Measurements from ENCODE around the gene VSIG2. TPM values are rescaled to one million over a fixed set of nuclear protein-coding genes. Genes with fewer than 3 reads are reported as not detected.

The VSIG2 gene
- total and polyA plus RNA-seq, 2 of the 4 experiments (the other 2 are of a cell fraction), result not detected

DNA sequence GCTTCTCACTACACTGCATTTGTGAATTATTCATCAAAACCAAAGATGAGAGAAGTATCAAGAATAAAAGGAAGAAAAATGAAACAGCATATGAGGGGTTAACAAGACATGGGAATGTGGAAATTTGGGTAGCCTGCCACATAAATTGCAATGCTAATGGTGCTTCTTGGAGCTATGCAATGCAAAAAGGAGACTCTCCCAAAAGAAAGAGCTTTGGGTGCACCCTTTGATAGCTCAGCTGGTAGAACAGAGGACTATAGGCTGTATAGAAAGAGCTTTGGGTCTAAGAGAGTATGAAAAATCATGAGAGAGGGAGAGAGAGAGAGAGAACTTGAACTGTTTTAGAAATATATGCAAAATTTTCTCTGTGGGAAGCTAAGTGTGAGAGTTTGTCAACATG lies 52.0 kb downstream of the VSIG2 start:
- Histone ChIP-seq H3K27ac (ENCODE audit: insufficient read depth, low read length) (no peak overlapping the region), H3K4me3 (ENCODE audit: insufficient read depth, low read depth, low read length) (no peak overlapping the region), H3K18ac (ENCODE audit: low read depth, low read length) (no peak overlapping the region), H4K5ac (ENCODE audit: low read depth, low read length) (no peak overlapping the region), H3K27me3 (ENCODE audit: control insufficient read depth, insufficient read depth, low read length) (peaks cover 6% of the 10 kb centered on the region), H3K9me3 (ENCODE audit: control insufficient read depth, insufficient read depth, low read length) (peaks cover 3% of the 10 kb centered on the region; the same call in 1 of the 2 replicates), H3K23ac (ENCODE audit: low read depth, low read length) (no peak overlapping the region), H3K4me2 (ENCODE audit: low read depth, low read length) (no peak overlapping the region), H3K79me1 (ENCODE audit: low read depth in 1 of 2, low read length in 2 of 2) (no peaks in the 10 kb centered on the region), H4K91ac (ENCODE audit: insufficient read depth, low read depth, low read length) (no peak overlapping the region), H3K56ac (ENCODE audit: extremely low read depth, insufficient read depth, low read length) (no peak overlapping the region), H2BK20ac (ENCODE audit: low read depth, low read length) (no peak overlapping the region), H2BK15ac (ENCODE audit: low read depth, low read length) (no peak overlapping the region), H3K9ac (ENCODE audit: low read depth, low read length) (no peak overlapping the region), H3K9me1 (ENCODE audit: insufficient read depth, low read length) (no peaks in the 10 kb centered on the region), H2AK5ac (ENCODE audit: low read depth, low read length) (no peak overlapping the region), H3K4me1 (ENCODE audit: control insufficient read depth, insufficient read depth, low read length) (no peaks in the 10 kb centered on the region), H3K4ac (ENCODE audit: low read depth, low read length) (no peak overlapping the region), H2BK120ac (ENCODE audit: low read depth, low read length) (no peak overlapping the region), H4K20me1 (ENCODE audit: insufficient read depth, low read length) (no peaks in the 10 kb centered on the region), H2AFZ (replicated peaks; ENCODE audit: low read length, poor library complexity) (no peak overlapping the region), H2AK9ac (replicated peaks; ENCODE audit: low read depth, low read length, poor library complexity) (no peak overlapping the region), H2BK5ac (ENCODE audit: low read depth, low read length, poor library complexity, severe bottlenecking) (no peak overlapping the region), H4K8ac (ENCODE audit: low read depth in 2 of 2, low read length in 2 of 2) (no peak overlapping the region), H3K36me3 (ENCODE audit: control insufficient read depth, insufficient read depth, low read length) (no peaks in the 10 kb centered on the region), H3K14ac (replicated peaks; ENCODE audit: low read depth, low read length) (no peak overlapping the region)
- in situ Hi-C loops (cut with MboI; ENCODE audit: low sequenced_read_pairs), result no loop called here
- intact Hi-C loops (cut with micrococcal nuclease), result no loop called here
- no TSS peak for BruUV-seq (replicated peaks)
- ATAC-seq (ENCODE audit: low read depth), result no peak
- ChIA-PET POLR2A (ENCODE audit: unreplicated experiment) (no interaction called here), CTCF (no interaction called here)
- TF ChIP-seq BHLHE40 (IDR thresholded peaks at IDR 0.05; ENCODE audit: low read depth, low read length) (no peak), POLR2A (IDR thresholded peaks at IDR 0.05; ENCODE audit: low read depth, low read length) (no peak), RFX5 (IDR thresholded peaks at IDR 0.05; ENCODE audit: low read depth, low read length) (no peak), NFE2L2 (IDR thresholded peaks at IDR 0.05; ENCODE audit: low read depth, low read length) (no peak), FOS (IDR thresholded peaks at IDR 0.05; ENCODE audit: low read depth, low read length) (no peak), CEBPB (IDR thresholded peaks at IDR 0.05; ENCODE audit: low read depth, low read length) (no peak), RAD21 (IDR thresholded peaks at IDR 0.05; ENCODE audit: low read length) (no peak), CHD1 (IDR thresholded peaks at IDR 0.05; ENCODE audit: low read depth, low read length) (no peak), MAFK (IDR thresholded peaks at IDR 0.05; ENCODE audit: low read depth, low read length) (no peak), RCOR1 (IDR thresholded peaks at IDR 0.05; ENCODE audit: insufficient replicate concordance, low read length) (no peak), SMC3 (IDR thresholded peaks at IDR 0.05; ENCODE audit: low read depth, low read length) (no peak), MXI1 (IDR thresholded peaks at IDR 0.05; ENCODE audit: borderline replicate concordance, low read depth, low read length) (no peak), MAZ (IDR thresholded peaks at IDR 0.05; ENCODE audit: borderline replicate concordance, low read depth, low read length) (no peak), USF2 (IDR thresholded peaks at IDR 0.05; ENCODE audit: low read depth, low read length) (no peak)
- TF ChIP-seq, protein P1, sequence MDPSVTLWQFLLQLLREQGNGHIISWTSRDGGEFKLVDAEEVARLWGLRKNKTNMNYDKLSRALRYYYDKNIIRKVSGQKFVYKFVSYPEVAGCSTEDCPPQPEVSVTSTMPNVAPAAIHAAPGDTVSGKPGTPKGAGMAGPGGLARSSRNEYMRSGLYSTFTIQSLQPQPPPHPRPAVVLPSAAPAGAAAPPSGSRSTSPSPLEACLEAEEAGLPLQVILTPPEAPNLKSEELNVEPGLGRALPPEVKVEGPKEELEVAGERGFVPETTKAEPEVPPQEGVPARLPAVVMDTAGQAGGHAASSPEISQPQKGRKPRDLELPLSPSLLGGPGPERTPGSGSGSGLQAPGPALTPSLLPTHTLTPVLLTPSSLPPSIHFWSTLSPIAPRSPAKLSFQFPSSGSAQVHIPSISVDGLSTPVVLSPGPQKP (IDR thresholded peaks at IDR 0.05; ENCODE audit: borderline replicate concordance, low read depth, low read length), result no peak
- TF ChIP-seq, protein P2, sequence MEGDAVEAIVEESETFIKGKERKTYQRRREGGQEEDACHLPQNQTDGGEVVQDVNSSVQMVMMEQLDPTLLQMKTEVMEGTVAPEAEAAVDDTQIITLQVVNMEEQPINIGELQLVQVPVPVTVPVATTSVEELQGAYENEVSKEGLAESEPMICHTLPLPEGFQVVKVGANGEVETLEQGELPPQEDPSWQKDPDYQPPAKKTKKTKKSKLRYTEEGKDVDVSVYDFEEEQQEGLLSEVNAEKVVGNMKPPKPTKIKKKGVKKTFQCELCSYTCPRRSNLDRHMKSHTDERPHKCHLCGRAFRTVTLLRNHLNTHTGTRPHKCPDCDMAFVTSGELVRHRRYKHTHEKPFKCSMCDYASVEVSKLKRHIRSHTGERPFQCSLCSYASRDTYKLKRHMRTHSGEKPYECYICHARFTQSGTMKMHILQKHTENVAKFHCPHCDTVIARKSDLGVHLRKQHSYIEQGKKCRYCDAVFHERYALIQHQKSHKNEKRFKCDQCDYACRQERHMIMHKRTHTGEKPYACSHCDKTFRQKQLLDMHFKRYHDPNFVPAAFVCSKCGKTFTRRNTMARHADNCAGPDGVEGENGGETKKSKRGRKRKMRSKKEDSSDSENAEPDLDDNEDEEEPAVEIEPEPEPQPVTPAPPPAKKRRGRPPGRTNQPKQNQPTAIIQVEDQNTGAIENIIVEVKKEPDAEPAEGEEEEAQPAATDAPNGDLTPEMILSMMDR (conservative IDR thresholded peaks at IDR 0.05; ENCODE audit: low read depth, low read length), result no peak
- DNase-seq, result no peak
- dilution Hi-C loops (cut with HindIII; ENCODE audit: low sequenced_read_pairs, unreplicated experiment), result no loop called here

Data from IMR-90 (cell line).